DND-41 (cell line): ENCODE data around the gene SCUBE2.

ENCODE experiments used
- EZH2 ChIP-seq: IDR thresholded peaks from 3 replicates; pipeline ENCODE4 v1.6.1; 2012; ENCODE audit warnings: borderline replicate concordance, low read depth, mild to moderate bottlenecking, moderate library complexity, low read length, inconsistent platforms; ENCODE audit not compliant: severe bottlenecking
- TF ChIP-seq, protein P1 (sequence below): IDR thresholded peaks from 2 replicates; pipeline ENCODE4 v1.5.1; 2012; ENCODE audit warnings: borderline replicate concordance, low read length, moderate library complexity, mild to moderate bottlenecking; ENCODE audit not compliant: poor library complexity, severe bottlenecking; ENCODE audit errors: extremely low read depth

DNA sequence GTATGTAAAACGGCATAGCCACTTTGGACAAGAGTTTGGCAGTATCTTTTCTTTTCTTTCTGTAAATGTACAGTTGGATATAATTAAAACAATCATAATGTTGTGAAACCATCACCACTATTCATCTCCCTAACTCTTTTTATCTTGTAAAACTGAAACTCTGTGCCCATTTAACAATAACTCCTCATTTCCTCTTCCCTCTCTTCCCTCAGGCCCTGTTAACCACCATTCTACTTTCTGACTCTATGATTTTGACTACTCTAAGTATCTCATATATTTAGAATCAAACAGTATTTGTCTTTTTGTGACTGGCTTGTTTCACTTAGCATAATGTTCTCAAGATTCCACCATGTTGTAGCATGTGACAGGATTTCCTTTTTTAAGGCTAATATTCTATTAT is 10.2 kb downstream of the SCUBE2 start:
- TF ChIP-seq, protein P1, sequence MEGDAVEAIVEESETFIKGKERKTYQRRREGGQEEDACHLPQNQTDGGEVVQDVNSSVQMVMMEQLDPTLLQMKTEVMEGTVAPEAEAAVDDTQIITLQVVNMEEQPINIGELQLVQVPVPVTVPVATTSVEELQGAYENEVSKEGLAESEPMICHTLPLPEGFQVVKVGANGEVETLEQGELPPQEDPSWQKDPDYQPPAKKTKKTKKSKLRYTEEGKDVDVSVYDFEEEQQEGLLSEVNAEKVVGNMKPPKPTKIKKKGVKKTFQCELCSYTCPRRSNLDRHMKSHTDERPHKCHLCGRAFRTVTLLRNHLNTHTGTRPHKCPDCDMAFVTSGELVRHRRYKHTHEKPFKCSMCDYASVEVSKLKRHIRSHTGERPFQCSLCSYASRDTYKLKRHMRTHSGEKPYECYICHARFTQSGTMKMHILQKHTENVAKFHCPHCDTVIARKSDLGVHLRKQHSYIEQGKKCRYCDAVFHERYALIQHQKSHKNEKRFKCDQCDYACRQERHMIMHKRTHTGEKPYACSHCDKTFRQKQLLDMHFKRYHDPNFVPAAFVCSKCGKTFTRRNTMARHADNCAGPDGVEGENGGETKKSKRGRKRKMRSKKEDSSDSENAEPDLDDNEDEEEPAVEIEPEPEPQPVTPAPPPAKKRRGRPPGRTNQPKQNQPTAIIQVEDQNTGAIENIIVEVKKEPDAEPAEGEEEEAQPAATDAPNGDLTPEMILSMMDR, result no peak
- TF ChIP-seq EZH2, result no peak
